NCI-H774 (cell line): ENCODE results near the gene DERL3.
"Not testable (repeated sequence)": the region's sequence is repeated elsewhere in the genome, so short reads cannot be mapped to it uniquely, and the experiment has no call there.

ENCODE experiments used
- DNase-seq: peaks from one replicate; lab custom pipeline; 2025; lab: John Stamatoyannopoulos, UW

The DERL3 gene

GRCh38 chr22:23838681-23839468, at the start of gene DERL3:
TSS of gene DERL3 (minus strand) at chr22:23839006. CDS start at chr22:23838987, 19 bp downstream.
- DNase-seq: peak; percentile 99

- no peak for DNase-seq
Measured at GRCh38 chr22:23884140-23884539, 45.3 kb upstream of the DERL3 start.

- no peak for DNase-seq
Measured at GRCh38 chr22:23883658-23884057, 44.9 kb upstream of the DERL3 start.

GRCh38 chr22:23882370-23882769, 43.6 kb upstream of the DERL3 start:
- DNase-seq: no peak

GRCh38 chr22:23878219-23878618, 39.4 kb upstream of the DERL3 start:
- no peak for DNase-seq

- no peak for DNase-seq
Measured at GRCh38 chr22:23877566-23877965, 38.8 kb upstream of the DERL3 start.

GRCh38 chr22:23875801-23876200, 37.0 kb upstream of the DERL3 start:
- no peak for DNase-seq

GRCh38 chr22:23874871-23875270, 36.1 kb upstream of the DERL3 start:
- DNase-seq: no peak

GRCh38 chr22:23868580-23868979, 29.8 kb upstream of the DERL3 start:
- no peak for DNase-seq

- DNase-seq: not testable (repeated sequence)
Measured at GRCh38 chr22:23864499-23865154, 25.8 kb upstream of the DERL3 start.

GRCh38 chr22:23862103-23862502, 23.3 kb upstream of the DERL3 start:
- DNase-seq: peak; percentile 10

- not testable (repeated sequence) for DNase-seq
Measured at GRCh38 chr22:23860187-23860586, 21.4 kb upstream of the DERL3 start.

- DNase-seq: no peak
Measured at GRCh38 chr22:23859201-23859600, 20.4 kb upstream of the DERL3 start.

- DNase-seq: no peak
Measured at GRCh38 chr22:23858484-23858815, 19.6 kb upstream of the DERL3 start.

GRCh38 chr22:23857606-23858483, 19.0 kb upstream of the DERL3 start, which contains the start of gene SLC2A11:
TSS of gene SLC2A11 (plus strand) at chr22:23857875. CDS start at chr22:23858000, 125 bp downstream.
- peak; percentile 97 for DNase-seq

- DNase-seq: peak; percentile 59
Measured at GRCh38 chr22:23856721-23857605, 18.2 kb upstream of the DERL3 start.

- DNase-seq: no peak
Measured at GRCh38 chr22:23850136-23850611, 11.4 kb upstream of the DERL3 start.

GRCh38 chr22:23849009-23850006, 10.5 kb upstream of the DERL3 start:
- peak; percentile 65 for DNase-seq

GRCh38 chr22:23847991-23848864, 9.4 kb upstream of the DERL3 start:
- DNase-seq: no peak
